ENCODE results near the gene FBN1.

Gene FBN1

GRCh38 chr15:48361685-48362084 lies 283.8 kb downstream of the FBN1 start:
- no peak for DNase-seq

GRCh38 chr15:48360841-48361240 lies 284.7 kb downstream of the FBN1 start:
- DNase-seq = no peak

Data from C1 segment of cervical spinal cord (tissue), 14 donors.